Muscle layer of colon (tissue), 2 donors: Measurements from ENCODE around the gene FOXE3.
"Not testable (repeated sequence)": the region's sequence is repeated elsewhere in the genome, so short reads cannot be mapped to it uniquely, and the experiment has no call there.

ENCODE experiments used
- H3K27ac ChIP-seq: one replicate; pipeline ENCODE4 v1.7.0; 2013; ENCODE audit warnings: low read depth, mild to moderate bottlenecking, low read length, moderate library complexity
- H3K27me3 ChIP-seq, 2 donors: one replicate each; pipeline ENCODE4 v1.7.0; 2013; ENCODE audit warnings: low read length in 2 of 2, mild to moderate bottlenecking in 2 of 2; ENCODE audit not compliant: insufficient read depth in 2 of 2, control insufficient read depth in 1 of 2
- H3K36me3 ChIP-seq: one replicate; pipeline ENCODE4 v1.7.0; 2013; ENCODE audit warnings: mild to moderate bottlenecking, low read length; ENCODE audit not compliant: insufficient read depth
- H3K4me1 ChIP-seq: one replicate; pipeline ENCODE4 v1.7.0; 2013; ENCODE audit warnings: mild to moderate bottlenecking, low read length; ENCODE audit not compliant: insufficient read depth
- H3K4me3 ChIP-seq, 2 donors: one replicate each; pipeline ENCODE4 v1.7.0; 2013; ENCODE audit warnings: low read length in 2 of 2, low read depth in 1 of 2, mild to moderate bottlenecking in 1 of 2, moderate library complexity in 1 of 2
- H3K9ac ChIP-seq: one replicate; pipeline ENCODE4 v1.7.0; 2013; ENCODE audit warnings: low read length
- H3K9me3 ChIP-seq: one replicate; pipeline ENCODE4 v1.7.0; 2013; ENCODE audit warnings: mild to moderate bottlenecking, low read length
- donor health status: abdominal sarcoma.
- donor health status: Adenocarcinoma of cecum.

Gene FOXE3

GRCh38 chr1:47443530-47444296, 27.6 kb downstream of the FOXE3 start:
- H3K9me3 ChIP-seq, result no peaks in the 10 kb centered on the region
- peaks cover 9% of the 10 kb centered on the region for H3K4me1 ChIP-seq
- no peaks in the 10 kb centered on the region for H3K36me3 ChIP-seq
- no peak overlapping the region for H3K4me3 ChIP-seq
- H3K9ac ChIP-seq, result no peak overlapping the region
- no peak overlapping the region for H3K27ac ChIP-seq
- H3K27me3 ChIP-seq, result peaks cover 80 to 96% of the 10 kb centered on the region in 2 donors

GRCh38 chr1:47444297-47444561, 28.1 kb downstream of the FOXE3 start:
- Histone ChIP-seq H3K9ac (no peak overlapping the region), H3K36me3 (no peaks in the 10 kb centered on the region), H3K27ac (no peak overlapping the region), H3K4me3 (peak overlapping the region in 1 of 2 donors; percentile 33), H3K27me3 (peaks cover 84 to 96% of the 10 kb centered on the region in 2 donors), H3K9me3 (no peaks in the 10 kb centered on the region), H3K4me1 (peaks cover 9% of the 10 kb centered on the region)

- Histone ChIP-seq H3K27me3 (peaks cover 84 to 96% of the 10 kb centered on the region in 2 donors), H3K9me3 (no peaks in the 10 kb centered on the region), H3K36me3 (no peaks in the 10 kb centered on the region), H3K9ac (no peak overlapping the region), H3K4me3 (peak overlapping the region; percentile 18 to 33), H3K4me1 (peaks cover 9% of the 10 kb centered on the region), H3K27ac (no peak overlapping the region)
Observed at GRCh38 chr1:47444562-47445465, 28.7 kb downstream of the FOXE3 start.

DNA sequence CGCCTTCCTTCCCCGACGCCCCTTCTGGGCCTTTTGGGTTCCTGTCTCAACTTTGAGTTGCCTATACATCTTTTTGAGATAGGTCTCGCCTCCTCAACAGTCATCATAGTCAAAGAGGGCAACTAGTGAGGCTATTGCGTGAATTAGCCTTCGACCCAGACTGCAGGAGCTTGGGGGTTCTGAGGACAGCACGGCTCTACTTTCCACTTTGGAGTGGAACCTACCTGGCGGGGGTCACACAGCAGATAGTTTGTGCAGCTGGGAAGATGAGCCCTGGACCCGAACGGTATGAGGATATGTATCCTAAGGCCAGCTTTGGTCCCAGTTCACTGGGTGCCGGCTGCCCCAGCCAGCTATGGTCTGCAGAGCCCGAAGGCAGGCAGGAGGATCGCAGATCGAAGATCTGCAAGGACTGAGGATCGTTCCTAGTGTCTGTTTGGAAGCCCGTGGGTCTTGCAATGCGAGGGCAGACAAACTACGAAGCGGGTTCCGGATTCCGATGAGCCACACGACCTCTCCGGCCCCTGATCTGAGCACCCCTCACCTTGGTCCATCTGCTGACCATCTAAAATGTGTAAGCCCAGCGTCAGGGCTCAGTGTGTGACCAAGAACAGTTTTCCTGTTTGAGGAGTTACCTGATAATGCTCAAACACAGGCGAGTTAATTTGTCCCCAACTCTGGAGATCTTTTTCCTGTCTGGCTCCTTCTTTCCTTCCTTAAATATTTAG, 29.9 kb downstream of the FOXE3 start:
- no peak overlapping the region for H3K9ac ChIP-seq
- no peak overlapping the region for H3K27ac ChIP-seq
- no peaks in the 10 kb centered on the region for H3K36me3 ChIP-seq
- no peaks in the 10 kb centered on the region for H3K9me3 ChIP-seq
- no peak overlapping the region for H3K4me3 ChIP-seq
- H3K27me3 ChIP-seq, result peaks cover 82 to 96% of the 10 kb centered on the region in 2 donors
- H3K4me1 ChIP-seq, result peaks cover 9% of the 10 kb centered on the region

- H3K27me3 ChIP-seq, result peaks cover 60 to 73% of the 10 kb centered on the region in 2 donors
- no peak overlapping the region for H3K27ac ChIP-seq
- peaks cover 9% of the 10 kb centered on the region for H3K4me1 ChIP-seq
- no peak overlapping the region for H3K9ac ChIP-seq
- H3K4me3 ChIP-seq, result no peak overlapping the region
- no peaks in the 10 kb centered on the region for H3K9me3 ChIP-seq
- no peaks in the 10 kb centered on the region for H3K36me3 ChIP-seq
Observed at GRCh38 chr1:47448462-47449222, 32.6 kb downstream of the FOXE3 start.

GRCh38 chr1:47449822-47450552, 33.9 kb downstream of the FOXE3 start:
- peaks cover 46 to 60% of the 10 kb centered on the region in 2 donors for H3K27me3 ChIP-seq

GRCh38 chr1:47450606-47451005, 34.5 kb downstream of the FOXE3 start:
- Histone ChIP-seq H3K9ac (no peak overlapping the region), H3K4me1 (no peaks in the 10 kb centered on the region), H3K9me3 (no peaks in the 10 kb centered on the region), H3K4me3 (no peak overlapping the region), H3K27ac (no peak overlapping the region), H3K27me3 (peaks cover 40 to 54% of the 10 kb centered on the region in 2 donors), H3K36me3 (no peaks in the 10 kb centered on the region)

More at GRCh38 chr1:47449822-47450552, 33.9 kb downstream of the FOXE3 start:
- Histone ChIP-seq H3K27ac (no peak overlapping the region), H3K9ac (no peak overlapping the region), H3K4me1 (peaks cover 1% of the 10 kb centered on the region), H3K36me3 (no peaks in the 10 kb centered on the region), H3K4me3 (no peak overlapping the region), H3K9me3 (no peaks in the 10 kb centered on the region)

- Histone ChIP-seq H3K27ac (no peak overlapping the region), H3K27me3 (peaks cover 22 to 36% of the 10 kb centered on the region in 2 donors), H3K9me3 (peaks cover 2% of the 10 kb centered on the region), H3K9ac (no peak overlapping the region), H3K4me3 (no peak overlapping the region), H3K4me1 (no peaks in the 10 kb centered on the region), H3K36me3 (no peaks in the 10 kb centered on the region)
Observed at GRCh38 chr1:47452426-47452825, 36.3 kb downstream of the FOXE3 start.

DNA sequence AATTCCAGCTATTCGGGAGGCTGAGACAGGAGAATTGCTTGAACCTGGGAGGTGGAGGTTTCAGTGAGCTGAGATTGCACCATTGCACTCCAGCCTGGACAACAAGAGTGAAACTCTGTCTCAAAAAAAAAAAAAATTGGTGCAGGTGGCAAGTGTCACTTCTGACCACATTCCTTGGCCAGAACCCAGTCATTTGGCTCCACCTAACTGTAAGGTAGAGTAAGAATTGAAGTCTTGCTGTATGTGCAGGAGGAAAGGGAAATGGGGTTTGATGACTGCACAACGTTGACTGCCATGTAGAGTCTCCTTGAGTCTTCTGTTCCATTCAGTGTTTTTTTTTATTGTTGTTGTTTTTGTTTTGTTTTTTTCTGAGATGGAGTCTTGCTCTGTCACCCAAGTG, 37.8 kb downstream of the FOXE3 start:
- H3K4me3 ChIP-seq, H3K9me3 ChIP-seq, H3K27ac ChIP-seq, H3K36me3 ChIP-seq, H3K4me1 ChIP-seq, H3K9ac ChIP-seq: not testable (repeated sequence)
- H3K27me3 ChIP-seq, result peaks cover 9 to 27% of the 10 kb centered on the region in 2 donors

GRCh38 chr1:47456250-47456649, 40.2 kb downstream of the FOXE3 start:
- H3K27me3 ChIP-seq, result peaks cover 0 to 22% of the 10 kb centered on the region in 2 donors
- H3K4me3 ChIP-seq, result no peak overlapping the region

More at GRCh38 chr1:47456250-47456649, 40.2 kb downstream of the FOXE3 start:
- no peak overlapping the region for H3K27ac ChIP-seq
- peaks cover 2% of the 10 kb centered on the region for H3K9me3 ChIP-seq
- no peaks in the 10 kb centered on the region for H3K4me1 ChIP-seq
- no peak overlapping the region for H3K9ac ChIP-seq
- H3K36me3 ChIP-seq, result no peaks in the 10 kb centered on the region
